GM19455 (cell line): ENCODE results near the gene IL26.
"Not testable (repeated sequence)": the region's sequence is repeated elsewhere in the genome, so short reads cannot be mapped to it uniquely, and the experiment has no call there.

ENCODE experiments used
- ATAC-seq: cut with Tn5 transposase; IDR thresholded peaks from one replicate; pipeline ENCODE4 v1.9.1; 2021; ENCODE audit not compliant: unreplicated experiment

Gene IL26

DNA sequence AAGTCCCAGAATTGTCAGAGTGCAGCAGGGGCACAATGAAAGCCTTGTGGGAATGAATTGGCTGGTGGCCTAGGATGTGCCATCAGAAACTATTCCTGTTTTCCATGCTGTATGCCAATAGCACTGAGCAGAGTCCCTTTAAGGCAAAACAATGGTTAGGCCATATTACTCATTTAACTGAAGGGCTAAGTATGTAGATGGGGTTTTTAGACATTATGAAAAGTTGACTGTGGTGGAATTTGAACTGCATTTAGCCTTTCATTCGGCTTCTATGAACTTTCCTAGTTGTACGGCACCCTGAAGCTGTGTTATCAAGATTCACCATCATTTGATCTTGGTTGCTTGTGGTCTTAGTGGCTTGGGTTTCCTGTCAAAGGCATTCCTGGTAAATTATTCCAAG, 24.8 kb downstream of the IL26 start:
- no peak for ATAC-seq

DNA sequence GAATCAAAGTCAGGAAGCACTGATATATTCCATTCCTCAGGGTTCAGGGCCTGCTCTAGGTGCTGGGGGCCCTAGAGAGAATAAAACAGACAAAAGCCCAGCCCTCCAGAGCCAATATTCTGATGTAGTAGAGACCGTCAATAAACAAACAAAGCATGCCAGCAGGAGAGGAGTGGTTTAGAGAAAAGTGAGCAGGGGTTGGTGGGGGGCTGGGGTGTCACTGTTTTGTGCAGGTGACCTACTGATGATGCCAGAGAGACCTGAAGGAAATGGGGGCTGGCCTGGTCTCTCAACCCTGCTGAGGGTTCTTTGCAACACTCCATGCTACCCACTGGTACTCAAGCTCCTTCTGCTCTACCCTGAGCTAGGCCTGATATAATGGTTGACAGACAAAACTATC, 26.5 kb downstream of the IL26 start:
- no peak for ATAC-seq

GRCh38 chr12:68198507-68199086, 27.0 kb downstream of the IL26 start:
- ATAC-seq = no peak

GRCh38 chr12:68190301-68190700, 35.3 kb downstream of the IL26 start:
- ATAC-seq = no peak

DNA sequence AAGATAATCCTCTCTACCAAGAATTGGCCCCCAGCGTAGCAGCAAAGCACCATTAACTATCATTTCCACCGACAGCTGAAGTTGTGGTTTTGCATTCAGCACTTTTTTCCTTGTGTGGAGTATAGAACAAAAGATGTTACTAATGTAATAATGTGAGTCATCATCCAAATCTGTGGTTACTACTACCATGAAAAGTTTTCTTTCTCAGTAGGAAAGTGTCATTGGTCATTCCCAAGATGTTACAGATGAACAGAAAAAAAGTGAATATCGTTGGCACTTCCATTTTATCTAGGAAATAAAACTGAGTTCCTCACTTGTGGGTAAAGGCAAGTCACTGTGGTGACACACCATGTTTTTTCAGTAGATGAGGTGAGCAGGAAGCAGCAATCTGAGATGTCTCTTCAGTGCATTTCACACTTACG, 35.8 kb downstream of the IL26 start:
- ATAC-seq = no peak

DNA sequence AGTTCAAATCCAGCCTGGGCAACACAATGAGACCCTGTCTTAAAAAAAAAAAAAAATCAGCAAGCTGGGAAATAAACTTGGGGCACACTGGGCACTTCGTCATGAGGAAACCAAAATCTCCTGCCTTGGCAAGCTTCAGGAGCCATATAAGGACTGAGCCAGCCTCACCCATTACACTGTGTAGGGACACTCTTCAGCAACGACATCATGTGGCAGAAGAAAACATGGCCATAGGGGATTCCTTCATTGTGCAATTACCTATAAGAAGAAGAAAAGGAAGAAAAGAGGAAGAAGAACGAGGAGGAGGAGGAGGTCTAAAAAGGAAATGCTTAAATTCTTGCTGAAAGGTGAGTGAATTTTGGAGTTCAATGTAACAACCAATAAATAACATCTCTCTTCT, 40.0 kb downstream of the IL26 start:
- ATAC-seq = no peak

DNA sequence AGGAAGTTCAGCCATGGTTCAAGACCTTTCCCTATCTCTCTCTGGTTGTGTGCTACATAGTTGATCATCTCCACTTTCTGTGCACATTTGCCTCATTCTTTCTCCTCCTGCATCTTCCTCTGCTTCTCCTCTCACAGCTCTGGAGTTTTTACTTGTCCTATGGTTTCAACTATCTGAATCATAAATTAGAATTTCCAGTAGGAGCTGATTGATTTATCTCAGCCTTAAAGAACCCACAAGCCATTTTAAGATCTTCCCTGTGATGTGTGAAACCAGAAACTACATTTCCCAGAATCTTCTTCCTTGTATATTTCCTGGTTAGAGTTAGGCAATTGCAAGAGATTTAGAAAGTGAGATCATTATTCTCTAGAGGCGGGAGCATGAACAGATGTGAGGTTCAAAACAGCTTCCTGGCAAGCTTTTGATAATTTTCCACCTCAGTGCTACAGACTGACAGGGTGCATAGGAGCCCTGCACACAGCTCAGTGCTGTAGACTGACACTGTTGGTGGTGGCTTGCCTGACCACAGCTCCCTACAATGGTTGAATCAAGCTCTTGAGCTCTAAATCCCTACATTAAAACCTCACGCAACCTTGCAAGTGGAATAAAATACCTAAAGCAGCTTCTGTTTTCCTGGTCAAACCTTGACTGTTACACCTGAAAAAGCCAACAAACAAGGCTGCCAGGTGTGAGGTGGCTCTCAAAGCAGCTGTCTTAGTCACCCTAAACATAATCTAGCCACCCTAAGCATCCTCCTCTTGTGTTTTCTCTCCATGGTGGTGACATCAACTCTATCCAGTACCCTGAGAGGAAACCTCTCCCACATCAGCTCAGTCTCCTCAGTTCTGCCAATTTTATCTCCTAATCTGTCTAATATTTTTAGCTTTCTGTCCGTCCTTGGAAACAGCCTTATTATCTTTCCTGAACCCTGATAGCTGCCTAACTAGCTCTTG, 44.5 kb downstream of the IL26 start:
- ATAC-seq = no peak

GRCh38 chr12:68178774-68179439, 46.7 kb downstream of the IL26 start:
- ATAC-seq = no peak

- ATAC-seq = no peak
Observed at GRCh38 chr12:68178184-68178583, 47.4 kb downstream of the IL26 start.

- ATAC-seq = no peak
Observed at GRCh38 chr12:68177562-68177961, 48.0 kb downstream of the IL26 start.

- ATAC-seq = no peak
Observed at GRCh38 chr12:68176257-68176656, 49.4 kb downstream of the IL26 start.

DNA sequence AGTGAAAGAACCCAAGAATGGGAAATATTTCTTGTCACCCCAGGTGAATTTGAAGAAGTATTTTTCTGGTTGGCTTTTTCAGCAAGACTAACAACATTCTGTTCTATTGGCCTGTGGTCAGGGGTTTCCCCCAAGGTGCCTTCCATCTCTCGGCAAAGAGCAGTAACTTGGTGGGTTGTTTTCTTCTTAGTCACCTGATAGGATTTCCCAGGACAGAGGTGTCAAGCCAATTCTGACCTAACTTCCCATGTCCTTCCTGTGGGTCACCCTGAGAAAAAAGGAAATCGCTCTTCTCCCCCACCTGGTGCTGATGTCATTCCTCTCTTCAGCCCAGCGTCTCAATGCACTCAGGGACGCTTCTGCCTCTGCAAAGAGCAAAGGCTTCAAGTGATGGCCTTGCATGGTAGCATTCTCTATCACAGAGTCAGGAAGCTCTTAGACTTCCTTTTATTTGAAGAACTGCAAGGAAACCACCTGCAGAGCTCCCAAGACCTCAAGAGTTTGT, 50.0 kb downstream of the IL26 start:
- peak; percentile 72 for ATAC-seq

- not testable (repeated sequence) for ATAC-seq
Observed at GRCh38 chr12:68174761-68175160, 50.8 kb downstream of the IL26 start.

- ATAC-seq = no peak
Observed at GRCh38 chr12:68173792-68174191, 51.8 kb downstream of the IL26 start.

DNA sequence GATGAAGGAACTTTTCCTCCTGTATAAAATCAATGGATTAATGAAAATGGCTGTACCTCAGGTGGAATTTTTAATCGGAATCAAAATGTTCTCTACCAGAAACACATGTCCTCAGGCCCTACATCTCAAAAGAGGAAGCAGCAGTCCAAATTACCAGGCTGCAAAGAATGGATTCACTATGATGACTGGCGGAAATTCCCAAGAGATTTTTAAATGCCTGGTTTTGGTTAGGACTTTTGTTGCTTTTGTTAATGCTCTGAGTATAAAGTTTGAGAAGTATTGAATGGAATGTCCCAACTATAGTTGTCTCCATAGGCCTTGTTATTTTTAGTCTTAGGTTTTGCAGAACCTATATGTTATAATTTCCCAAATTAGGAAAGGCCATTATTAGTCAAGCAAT, 54.9 kb downstream of the IL26 start:
- no peak for ATAC-seq

DNA sequence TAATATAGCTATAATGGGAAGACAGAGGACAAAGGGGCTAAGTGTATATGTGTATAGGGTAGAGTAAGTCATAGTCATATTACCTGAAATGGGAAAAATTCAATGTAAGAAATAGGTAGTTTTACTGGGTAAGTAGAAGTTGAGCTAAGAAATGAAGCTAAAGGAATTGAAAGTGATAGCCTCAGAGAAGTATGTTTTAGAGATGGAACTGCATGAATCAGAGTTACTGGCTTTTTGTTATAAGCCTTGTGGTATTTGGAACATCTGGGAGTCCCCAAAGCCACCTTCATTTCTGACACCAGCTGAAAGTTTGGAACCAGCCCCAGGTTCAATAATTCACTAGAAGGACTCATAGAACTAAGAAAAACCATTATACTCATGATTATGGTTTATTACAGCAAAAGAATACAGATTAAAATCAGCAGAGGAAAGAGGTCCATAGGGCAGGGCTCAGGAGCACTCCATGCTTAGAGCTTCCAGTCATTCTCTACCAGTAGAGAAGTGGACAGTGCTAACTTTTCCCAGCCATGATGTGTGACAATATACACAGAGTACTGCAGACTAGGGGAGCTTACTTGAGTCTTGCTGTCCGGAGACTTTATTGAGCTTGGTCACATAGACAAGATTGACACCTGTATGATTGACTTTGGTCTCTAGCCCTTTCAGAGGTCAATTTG, 56.3 kb downstream of the IL26 start:
- ATAC-seq = no peak

DNA sequence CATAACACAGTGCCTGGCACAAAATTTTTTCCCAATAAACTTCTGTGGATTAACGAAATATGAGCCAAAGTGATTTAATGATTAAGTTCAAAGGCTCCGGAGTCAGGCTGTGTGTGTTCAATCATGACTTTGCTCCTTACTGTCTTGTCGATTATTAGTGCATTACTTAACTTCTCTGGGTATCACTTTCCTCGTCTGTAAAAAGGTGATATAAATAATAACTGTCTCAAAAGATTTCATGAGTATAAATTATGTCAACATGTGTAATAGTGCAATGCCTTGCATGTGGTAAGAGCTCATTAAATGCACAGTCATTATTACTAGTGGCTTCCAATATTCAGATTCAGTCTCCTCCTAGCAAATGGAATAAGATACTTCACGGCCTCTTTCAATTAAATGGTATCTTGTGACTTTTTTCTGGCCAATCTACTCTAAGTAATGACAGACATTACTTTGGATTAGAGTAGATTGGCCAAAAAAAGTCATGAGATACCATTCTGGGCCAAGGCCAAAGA, 59.2 kb downstream of the IL26 start:
- no peak for ATAC-seq

- ATAC-seq = no peak
Observed at GRCh38 chr12:68163560-68164081, 62.0 kb downstream of the IL26 start.

GRCh38 chr12:68162374-68162773, 63.2 kb downstream of the IL26 start:
- no peak for ATAC-seq

DNA sequence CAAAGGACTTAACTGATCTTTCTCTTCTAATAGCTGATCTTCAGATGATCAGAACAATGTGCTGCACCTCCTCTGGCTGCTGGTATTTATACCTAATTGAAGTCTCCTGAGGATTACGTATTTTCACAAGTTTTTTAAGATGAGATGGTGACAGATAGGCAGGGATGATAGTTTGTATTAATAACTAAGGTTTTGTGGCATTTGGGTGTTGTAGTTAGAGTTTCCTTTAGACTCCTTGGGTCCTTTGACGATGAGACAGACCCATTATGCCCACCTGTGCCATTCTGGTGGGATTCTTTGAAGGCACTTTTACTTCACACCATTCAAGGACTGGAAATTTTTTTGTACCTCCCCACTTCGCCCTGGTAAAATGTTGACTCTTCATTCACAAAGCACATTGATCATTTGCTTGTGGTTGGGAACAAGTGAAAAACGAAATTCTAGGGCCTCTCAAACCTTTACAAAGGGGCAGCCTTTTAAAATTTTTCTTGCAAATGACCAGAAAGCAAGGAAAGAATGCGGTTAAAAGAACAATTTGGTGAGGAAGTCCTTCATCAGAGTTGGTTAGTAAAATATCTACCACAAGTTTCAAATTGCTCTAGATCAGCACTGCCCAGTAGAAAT, 65.8 kb downstream of the IL26 start, which contains the start of gene IFNG:
IFNG (minus strand) TSS at position 60 of the 624 bp plus-strand sequence. CDS start 125 bp downstream, outside the sequence.
- ATAC-seq = peak; percentile 51
